ENCODE results near the gene PDE2A.

PDE2A gene

DNA sequence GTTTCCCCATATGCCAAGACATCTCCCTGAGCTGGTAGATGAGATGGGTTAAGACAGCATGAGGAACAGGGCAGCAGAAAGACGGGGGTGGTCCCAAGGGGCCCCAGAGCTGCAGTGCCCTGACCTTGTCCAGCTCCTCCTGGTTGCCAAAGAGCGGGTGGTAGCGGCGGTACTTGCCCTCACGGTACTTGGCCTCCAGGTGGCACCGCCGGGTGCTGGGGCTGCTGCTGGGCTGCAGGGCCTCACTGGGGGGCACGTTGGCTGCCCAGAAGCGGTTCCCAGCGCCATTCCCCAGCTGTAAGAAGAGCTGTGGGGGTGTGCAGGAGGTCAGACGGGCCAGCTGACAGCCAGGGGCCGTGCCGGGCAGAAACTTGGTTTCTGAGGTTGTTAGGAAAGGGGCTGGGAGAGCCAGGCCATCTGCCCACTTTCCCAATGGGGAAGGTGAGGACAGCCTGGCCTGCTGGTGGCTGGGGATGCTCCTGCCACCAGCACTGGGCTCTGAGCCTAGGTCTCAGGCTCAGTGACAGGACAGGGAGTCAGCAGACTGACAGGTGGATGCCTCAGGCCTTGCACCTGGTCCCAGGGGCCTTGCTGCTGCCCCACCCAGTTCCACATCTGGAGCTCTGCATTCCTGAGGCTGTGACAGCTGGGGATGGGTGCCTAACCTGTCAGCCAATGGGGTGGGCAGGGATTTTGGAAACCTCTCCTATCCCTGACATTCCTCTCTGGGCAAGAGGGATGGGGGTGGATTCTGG, 30.0 kb upstream of the PDE2A start:
- DNase-seq (ENCODE audit: low spot score), result no peak

DNA sequence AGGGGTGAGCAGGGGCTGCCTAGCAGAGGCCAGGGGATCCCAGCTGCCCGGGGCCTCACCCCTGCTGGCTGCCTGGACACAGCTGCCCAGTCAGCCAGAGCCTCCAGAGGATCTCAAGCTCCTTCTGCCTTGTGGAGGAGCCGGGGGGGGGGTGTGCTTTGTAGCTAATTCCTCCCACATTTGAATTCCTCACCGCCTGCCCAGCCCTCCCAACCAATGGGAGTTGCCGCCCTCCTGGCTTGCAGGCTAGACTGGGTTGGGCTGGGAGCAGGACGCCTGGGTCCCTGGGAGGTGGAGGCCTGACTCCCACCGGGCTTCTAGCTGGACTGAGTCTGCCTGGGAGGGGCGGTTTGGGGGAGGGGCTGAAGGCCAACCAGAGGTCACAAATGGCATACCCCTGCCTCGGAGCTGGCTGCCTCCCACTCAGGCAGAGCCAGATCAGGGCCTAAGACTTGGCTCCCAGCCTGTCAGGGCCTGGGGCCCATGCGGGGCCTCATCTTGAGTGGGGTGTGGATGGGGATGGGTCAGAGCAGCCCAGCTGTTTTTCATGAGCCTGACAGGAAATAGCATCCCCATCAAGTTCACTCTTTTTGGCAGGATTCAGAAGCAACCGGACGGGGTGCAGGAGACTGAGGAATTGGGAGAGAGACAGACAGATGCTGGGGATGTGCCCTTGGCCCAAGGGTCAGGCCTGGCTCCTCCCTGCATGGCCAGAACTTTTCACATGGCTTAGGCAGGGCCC, 29.2 kb upstream of the PDE2A start:
- DNase-seq (ENCODE audit: low spot score), result no peak

DNA sequence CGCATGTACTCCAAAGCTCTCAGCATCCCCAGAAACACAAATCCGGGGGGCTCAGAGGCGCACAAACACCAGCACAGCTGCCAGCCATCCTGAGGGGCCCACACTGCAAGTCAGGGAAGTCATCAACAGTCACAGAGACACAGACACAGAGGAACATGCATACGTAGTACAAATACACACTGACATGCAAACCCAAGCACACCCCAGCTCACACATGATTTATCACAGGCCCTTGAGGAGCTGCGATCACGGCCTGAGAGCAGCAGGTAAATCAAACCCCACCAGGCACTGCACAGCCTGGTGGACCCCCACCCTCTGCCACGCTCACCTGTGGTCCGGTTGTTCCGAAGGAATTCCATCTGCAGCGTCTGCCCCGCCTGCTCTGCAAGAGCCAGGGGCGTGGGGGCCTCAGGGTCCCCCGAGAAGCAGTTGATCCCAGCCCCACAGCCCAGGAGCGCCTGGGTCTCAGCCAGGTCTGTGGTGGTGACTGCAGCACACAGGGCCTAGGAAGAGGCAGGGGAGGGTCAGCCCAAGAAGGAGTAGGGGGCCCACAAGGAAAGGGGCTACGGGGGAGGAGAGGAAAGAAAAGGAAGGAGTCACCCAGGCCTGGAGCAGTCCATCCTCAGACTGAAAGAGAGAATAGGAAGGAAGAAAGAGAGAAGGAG, 28.5 kb upstream of the PDE2A start:
- no peak for DNase-seq (ENCODE audit: low spot score)

DNA sequence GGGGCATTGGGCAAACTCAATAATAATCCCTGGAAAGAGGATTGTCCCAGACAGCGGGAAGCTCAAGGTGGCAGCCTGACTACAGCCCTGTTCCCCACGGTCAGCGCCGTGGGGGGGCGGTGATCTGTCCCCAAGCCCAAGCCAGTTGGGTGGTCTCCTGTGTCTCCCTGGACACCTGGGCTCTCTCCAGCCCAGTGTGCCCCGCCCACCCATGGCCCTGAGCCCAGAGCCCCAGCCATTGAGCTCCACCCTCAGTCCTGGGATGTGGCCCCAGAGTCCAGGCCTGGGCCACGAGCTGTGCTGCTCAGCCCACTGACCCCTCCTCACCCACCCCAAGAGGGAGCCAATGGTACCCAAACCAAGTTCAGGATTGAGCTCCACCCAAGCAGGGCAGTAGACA, 27.9 kb upstream of the PDE2A start:
- no peak for DNase-seq (ENCODE audit: low spot score)

DNA sequence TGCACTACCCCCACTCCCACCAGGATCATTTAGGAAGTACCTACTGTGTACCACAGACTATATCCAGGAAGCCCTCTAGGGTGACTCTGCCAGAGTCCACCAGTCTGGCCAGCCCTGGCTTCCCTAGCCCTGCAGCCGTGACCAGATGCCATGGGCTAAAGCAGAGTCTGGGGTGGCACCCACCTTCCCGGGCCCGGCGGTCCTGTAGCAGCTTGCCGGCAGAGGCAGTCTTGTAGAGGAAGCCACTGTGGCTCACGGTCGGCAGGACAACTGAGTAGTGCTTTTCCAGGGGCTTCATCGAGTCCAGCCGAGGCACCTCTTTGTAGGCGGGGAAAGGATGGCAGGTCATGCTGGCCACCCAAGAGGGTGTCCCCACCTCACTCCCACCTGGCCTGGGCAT, 27.2 kb upstream of the PDE2A start:
- no peak for DNase-seq (ENCODE audit: low spot score)

DNA sequence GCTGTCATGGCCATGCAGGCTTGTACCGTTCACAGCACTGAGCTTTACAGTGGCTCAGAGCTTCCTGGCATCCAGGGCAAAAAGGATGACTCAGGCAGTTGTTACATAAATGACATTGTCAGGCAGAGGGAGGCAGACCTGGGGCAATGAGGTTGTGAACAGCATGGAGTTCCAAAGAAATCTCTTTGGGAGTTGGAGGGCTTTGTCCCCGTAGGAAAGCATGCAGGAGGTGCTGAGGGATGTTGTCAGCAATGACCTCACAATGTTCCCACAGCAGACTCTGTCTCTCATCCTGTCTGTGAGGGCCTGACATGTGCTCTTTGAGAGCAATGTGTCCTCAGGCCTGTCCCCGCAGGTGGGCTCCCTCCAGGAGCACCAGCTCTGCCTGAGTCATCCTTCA, 25.9 kb upstream of the PDE2A start:
- DNase-seq (ENCODE audit: low spot score), result no peak

DNA sequence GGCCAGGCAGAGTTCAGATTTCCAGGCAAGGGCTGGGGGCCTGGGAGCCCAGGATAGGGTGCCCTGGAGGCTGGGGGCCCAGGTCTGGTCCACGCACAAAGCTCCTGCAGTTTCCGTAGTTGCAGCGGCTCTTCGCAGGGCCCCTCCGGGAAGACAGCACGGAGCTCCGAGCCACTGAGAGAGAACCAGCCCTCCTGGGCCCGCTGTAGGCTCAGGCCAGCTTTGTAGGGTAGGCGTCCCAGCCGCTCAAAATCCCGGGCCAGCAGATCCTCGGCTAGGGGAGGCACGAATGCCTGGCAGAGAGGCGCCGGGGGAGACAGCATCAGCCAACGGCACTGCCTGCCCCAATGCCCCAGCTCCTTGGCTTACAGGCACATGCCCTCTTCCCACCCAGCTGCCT, 23.6 kb upstream of the PDE2A start:
- no peak for DNase-seq (ENCODE audit: low spot score)

DNA sequence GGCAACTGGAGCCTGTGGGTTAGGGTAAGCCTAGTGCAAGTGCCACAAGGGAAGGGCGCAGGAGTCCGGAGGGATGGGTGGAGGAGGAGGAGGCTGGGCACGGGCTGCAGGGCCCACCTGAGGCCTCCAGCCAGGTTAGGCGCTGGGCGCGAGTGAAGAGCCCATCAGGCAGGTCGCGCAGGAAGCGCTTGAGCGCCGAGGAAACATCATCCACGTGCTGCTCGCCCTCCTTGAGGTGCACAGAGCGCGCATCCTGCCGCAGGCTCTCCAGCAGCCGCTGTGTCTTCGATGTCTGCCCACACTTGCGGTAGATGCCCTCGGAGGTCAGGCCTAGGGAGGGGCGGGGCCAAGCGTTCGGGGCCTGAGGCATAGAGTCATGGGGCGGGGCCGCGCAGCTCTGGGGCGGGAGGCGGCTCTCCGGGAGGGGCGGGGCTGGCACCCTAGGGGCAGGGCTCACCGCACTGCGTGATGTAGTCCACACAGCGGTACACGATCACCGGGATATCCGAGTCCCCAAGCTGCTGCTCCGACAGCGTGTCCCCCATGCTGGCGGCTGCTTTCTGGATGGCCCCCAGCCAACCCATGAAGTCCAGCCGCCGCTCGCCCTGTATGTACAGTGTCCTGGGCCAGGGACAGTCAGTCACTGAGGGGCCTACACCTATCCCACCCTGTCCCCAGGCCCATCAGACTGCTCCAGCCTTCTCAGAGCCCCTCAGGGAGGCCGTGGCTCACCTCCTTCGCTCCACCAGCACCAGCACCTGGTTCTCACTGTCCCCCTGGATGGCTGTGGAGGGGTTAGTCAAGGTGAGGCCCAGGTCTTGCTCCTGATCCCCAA, 22.9 kb upstream of the PDE2A start:
- no peak for DNase-seq (ENCODE audit: low spot score)

DNA sequence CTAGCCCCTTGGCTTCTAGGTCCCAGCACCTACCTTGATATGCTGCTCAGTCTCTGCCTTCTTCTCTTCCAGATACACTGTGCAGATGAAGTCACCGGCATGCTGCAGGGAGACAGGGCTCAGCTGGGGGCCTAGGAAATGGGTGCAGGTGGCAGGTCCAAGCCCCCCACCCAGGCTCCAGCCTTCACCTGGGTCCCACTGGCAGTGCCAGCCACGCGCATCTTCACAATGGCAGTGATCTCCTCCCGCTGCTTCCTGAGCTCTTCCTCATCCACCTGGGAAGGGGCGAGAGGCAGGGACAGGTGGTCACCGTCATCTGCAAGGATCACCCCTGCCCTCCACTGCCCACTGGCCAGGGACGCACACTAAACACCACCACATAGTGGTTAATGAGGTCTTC, 21.1 kb upstream of the PDE2A start:
- DNase-seq (ENCODE audit: low spot score), result no peak

DNA sequence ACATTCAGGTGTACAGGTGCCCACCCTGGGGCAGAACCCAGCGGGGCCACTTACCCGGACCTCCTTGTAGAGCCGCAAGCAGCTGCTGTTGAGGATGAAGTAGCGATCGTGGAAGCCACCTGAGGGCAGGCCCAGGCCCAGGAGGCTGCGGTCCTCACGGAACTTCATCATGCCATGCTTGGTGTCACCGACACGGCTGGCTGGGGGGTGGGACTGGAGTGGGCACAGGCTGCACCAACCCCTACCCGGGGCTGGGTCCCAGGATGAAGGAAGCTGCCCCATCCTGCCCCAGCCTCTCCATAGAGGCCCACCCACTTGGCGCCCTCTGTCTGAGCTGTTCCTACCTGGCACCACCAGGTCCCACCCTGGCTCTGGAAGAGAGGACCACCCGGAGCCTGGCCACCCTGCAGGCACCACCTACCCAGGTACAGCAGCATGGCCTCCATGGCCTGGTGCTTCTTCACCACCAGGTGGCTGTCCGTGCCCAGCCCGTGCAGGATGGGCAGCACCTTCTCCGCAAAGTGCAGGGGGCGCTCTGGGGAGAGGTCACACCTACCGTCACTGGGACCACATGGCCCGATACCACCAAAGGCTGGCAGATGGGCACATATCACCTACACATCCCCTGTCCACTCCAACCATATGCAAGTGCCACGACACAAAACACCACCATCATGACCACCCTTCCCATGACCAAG, 19.2 kb upstream of the PDE2A start:
- no peak for DNase-seq (ENCODE audit: low spot score)

DNA sequence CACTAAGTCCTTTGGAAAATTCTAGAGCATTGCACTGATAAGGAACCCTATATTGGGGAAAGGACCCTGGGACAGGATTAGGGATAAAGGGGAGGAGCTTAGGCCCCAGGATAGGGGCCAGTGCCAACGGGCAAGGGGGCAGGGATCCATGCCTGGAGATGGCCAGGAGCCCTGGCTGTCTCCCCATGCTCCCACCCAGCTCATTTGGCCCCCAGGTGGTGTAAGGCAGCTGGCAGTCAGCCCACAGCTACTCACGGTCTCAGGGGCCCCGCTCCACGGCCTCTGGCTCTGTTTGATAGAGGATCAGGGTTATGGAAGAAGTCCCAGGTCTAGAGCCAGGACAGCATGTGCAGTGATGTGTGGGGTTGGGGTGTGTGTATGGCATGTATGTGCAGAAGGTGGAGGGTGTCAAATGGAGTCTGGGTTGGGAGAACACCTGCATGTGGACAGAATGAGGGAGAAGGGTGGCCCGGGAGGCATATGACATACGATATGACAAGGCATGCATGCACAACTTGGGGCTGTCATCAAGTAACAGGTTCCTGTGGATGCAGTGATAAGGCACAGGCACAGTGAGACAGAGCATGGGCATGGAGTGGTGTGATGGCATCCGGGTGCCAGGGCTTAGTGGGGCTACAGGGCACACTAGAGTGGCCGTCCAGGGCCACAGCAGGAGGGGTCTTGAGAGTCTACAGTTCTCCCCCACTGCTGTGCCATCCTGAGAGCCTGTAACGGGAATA, 18.4 kb upstream of the PDE2A start:
- no peak for DNase-seq (ENCODE audit: low spot score)

DNA sequence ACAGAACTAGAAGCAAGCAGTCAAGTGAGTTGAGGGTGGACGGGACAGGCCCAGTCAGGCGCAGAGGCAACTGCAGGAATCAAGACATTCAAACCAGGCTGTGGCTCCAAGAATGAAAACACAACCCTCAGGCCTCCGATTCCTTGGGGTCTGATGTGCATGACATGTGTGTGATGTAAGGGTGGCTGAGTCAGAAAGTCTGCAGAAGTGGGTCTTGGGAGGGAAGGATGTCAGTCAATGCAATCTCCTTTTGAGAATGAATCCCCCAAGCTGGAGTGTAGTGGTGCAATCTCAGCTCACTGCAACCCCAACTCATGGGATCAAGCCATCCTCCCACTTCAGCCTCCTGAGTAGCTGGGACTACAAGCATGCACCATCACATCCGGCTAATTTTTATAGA, 15.9 kb upstream of the PDE2A start:
- DNase-seq (ENCODE audit: low spot score), result no peak

DNA sequence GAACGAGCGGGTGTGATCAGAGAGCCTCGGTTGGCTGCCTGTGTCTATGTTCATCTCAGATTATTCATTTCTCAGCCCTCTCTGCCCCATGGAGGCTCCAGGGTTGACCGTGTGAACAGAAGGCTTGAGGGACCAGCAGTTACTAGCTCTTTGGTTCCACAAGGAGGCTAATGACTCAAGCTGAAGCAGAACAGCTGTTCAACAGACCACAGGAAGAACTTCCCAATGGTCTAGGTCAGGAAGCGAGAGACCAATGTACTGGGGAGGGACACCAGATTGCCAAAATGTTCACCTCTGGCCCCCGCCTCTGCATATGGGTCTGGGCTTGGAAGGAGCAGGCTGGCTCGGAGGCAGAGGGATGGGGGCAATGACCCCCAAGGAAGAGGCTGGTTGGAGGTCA, 14.7 kb upstream of the PDE2A start:
- no peak for DNase-seq (ENCODE audit: low spot score)

DNA sequence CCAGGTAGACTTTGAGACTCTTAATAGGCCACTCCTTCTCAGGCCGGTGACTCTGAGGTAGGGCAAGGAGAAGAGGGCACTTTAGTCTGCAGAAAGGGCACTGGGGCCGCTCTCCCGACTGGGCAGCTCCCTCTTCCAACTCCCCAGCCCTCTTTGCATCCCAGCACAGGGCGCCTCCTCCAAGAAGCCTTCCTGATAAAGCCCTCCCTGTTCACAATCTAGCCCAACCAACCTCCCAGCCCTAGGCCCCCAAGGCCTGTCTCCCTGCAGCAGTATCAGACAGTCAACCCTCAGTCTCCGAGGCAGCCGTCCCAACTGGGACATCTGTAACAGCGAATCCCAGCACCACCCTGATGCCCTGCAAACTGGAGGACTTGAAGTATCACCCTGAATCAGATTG, 14.3 kb upstream of the PDE2A start:
- DNase-seq (ENCODE audit: low spot score), result no peak

DNA sequence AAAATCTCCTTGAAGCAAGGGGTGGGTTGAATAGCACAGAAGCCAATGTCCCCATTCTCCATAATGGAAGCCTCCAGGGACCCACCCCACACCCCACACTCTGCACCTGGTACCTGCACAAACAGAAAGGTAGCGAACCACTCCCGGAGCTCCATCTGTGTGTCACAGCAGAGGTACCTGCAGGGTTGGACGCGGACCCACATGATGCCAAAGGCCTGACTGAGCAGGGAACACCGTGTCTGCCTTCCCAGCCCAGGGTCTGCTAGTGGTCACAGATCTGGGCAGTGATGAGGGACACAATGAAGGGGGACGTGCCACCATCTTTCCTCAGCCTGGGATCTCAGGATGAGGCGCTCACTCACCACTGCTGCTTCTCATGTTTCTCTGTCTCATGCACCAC, 13.1 kb upstream of the PDE2A start:
- DNase-seq (ENCODE audit: low spot score), result no peak

DNA sequence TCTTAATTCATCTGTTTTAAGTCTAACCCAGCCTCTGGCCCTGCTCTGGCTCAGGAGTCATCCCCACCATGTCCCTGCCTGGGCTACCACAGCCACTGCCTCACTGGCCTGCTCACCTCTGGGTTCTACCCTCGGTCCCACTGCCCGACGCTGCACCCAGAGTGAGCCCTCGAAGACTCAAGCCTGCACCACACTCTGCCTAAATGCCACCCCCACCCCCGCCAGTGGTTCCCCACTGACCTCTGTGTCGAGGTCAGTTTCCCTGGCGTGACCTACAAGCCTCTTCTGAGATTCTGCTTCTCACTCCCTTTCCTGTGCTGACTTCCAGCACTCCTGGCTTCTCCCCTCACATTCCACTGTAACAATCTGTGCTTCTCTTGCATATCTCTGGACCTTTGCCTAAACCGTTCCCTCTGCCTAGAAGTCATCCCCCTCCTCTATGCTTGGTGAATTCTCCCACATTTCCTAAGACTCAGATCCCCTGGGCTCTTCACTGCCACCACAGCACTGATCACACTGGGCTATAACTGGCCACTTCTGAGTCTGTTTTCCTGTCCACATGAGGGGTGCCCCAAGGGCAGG, 12.5 kb upstream of the PDE2A start:
- no peak for DNase-seq (ENCODE audit: low spot score)

DNA sequence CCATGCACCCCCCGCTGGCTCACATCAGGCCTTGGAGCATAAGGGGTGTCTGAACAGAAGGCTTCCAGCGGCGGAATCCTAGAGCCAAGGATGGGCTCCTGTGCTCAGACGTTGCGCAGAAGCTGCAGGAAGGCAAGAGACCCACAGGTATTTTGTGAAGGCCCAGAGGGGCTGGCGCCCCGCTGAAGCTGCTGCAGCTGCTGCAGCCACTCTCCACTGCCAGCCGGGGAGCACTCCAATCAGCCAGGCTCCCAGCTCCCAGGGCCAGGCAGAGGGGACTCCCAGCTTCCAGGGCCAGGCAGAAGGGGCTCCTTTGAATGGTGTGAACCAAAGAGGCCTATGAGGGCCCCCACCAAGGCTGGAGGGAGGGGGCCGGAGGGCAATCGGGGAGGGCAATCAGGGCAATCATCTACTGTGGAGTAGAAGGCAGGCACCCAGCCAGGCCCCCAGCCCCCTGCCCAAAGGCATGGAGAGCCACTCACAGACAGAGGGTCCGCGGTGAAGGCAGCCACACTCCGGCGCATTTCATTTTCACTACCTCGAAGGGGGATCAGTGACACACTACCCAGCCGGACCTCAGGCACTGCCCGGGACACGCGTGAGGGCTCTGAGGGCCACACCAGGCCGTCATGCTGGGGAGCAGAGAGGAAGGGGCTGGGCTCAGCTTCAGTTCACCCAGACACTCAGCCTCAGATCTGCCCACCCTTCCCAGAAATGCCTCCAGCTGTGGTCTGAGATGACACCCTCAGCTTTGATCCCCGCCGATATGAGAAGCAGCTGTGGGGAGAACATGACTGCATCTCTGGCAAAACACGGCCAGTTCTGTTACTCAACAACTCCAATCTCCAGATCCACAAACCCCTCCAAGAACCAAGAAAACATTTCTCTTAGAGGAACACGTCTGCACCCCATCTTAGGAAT, 11.6 kb upstream of the PDE2A start:
- no peak for DNase-seq (ENCODE audit: low spot score)

DNA sequence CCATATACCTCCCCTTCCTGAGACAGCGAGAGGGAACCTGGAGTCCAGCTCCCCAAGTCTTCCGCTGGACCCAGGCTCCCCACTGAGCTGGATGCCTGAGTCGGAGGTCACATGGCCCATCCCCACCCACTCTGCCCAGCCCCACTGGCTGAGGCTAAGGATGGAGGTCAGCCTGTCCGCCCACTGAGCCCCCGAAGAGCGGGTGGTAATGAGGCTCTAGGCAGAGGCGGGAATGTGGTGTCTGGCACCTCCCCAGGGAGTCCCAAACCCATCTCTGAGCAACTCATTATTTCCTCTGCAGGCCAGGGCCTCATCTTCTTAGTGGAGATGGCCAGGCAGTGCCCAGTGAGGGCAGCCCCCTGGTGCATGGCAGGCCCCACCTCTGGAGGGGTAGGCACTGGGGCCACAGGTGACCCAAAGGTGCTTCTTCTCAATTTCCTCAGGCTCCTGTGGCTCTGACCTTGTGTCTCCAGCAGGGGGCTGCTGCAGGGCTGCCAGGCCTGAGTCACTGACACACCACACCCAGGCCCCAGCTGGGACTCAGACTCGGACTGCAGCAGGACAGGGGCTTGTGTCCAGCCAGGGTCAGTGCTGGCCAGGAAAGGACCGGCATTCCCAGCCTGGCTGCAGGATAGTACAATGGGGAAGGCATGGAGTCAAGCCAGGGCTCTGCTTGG, 10.2 kb upstream of the PDE2A start:
- DNase-seq (ENCODE audit: low spot score), result peak; percentile 76

DNA sequence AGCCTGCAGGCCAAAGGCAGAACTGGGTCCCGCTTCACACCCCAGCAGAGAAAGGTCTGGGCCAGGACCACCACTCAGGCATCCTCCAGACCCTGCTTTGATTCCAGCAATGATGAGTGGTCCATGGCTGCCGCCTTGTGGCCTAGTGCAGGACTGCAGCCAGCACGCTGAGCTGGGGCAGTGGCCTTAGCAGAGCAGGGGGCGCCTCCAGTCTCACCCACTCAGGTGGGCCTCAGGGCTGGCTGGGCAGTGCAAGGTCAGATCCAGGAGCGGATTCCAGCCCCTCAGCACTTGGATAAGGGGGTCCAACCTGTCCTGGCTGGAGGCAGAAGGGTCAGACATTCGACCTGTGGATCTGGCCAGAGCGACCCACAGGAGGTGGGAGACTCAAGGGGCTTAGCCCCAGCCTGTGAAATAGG, 9.6 kb upstream of the PDE2A start:
- DNase-seq (ENCODE audit: low spot score), result peak; percentile 78
